PC-3 (cell line): ENCODE results near the gene UBE2L6.

Experiments used
- EZH2 ChIP-seq: fragments of 300-600 bp; sonication (generic); IDR thresholded peaks from one replicate; pipeline ENCODE4 v1.6.1; 2017; ENCODE audit warnings: antibody characterized with exemption, mild to moderate bottlenecking, low read length; ENCODE audit not compliant: unreplicated experiment
- TF ChIP-seq, protein P1 (sequence below): fragments of 300-600 bp; sonication (generic); conservative IDR thresholded peaks from 2 replicates; pipeline ENCODE4 v1.5.1; 2017; ENCODE audit warnings: antibody characterized with exemption, low read depth, mild to moderate bottlenecking, low read length

GRCh38 chr11:57502870-57503269, 64.6 kb downstream of the UBE2L6 start:
- TF ChIP-seq, protein P1, sequence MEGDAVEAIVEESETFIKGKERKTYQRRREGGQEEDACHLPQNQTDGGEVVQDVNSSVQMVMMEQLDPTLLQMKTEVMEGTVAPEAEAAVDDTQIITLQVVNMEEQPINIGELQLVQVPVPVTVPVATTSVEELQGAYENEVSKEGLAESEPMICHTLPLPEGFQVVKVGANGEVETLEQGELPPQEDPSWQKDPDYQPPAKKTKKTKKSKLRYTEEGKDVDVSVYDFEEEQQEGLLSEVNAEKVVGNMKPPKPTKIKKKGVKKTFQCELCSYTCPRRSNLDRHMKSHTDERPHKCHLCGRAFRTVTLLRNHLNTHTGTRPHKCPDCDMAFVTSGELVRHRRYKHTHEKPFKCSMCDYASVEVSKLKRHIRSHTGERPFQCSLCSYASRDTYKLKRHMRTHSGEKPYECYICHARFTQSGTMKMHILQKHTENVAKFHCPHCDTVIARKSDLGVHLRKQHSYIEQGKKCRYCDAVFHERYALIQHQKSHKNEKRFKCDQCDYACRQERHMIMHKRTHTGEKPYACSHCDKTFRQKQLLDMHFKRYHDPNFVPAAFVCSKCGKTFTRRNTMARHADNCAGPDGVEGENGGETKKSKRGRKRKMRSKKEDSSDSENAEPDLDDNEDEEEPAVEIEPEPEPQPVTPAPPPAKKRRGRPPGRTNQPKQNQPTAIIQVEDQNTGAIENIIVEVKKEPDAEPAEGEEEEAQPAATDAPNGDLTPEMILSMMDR, result no peak
- TF ChIP-seq EZH2, result no peak
